Cardiac muscle cell (in vitro differentiated cells and primary cell): ENCODE results near the gene RIMS4. TPM values are rescaled to one million over a fixed set of nuclear protein-coding genes. Genes with fewer than 3 reads are reported as not detected.

Experiments
- DNase-seq, 2 donors: peaks; one replicate each; pipeline versions ENCODE4 v3.0.0 to v3.0.0-alpha.2; 2010 to 2017; ENCODE audit warnings: low read depth in 1 of 2, low spot score in 1 of 2
- H3K27ac ChIP-seq: fragments of 200-600 bp; sonication (generic); 2 replicates; pipeline ENCODE4 v1.5.1; 2016
- H3K27me3 ChIP-seq: fragments of 200-600 bp; sonication (generic); 2 replicates; pipeline ENCODE4 v1.6.0; 2016; ENCODE audit warnings: control low read depth
- H3K36me3 ChIP-seq: fragments of 200-600 bp; sonication (generic); 2 replicates; pipeline ENCODE4 v1.5.1; 2016; ENCODE audit warnings: control low read depth
- H3K4me1 ChIP-seq: fragments of 200-600 bp; sonication (generic); 2 replicates; pipeline ENCODE4 v1.8.1; 2017; ENCODE audit warnings: low read depth, mild to moderate bottlenecking, mixed run types
- H3K4me3 ChIP-seq: fragments of 200-600 bp; sonication (generic); 2 replicates; pipeline ENCODE4 v1.5.1; 2016; ENCODE audit warnings: mild to moderate bottlenecking
- H3K9me3 ChIP-seq: fragments of 200-600 bp; sonication (generic); 2 replicates; pipeline ENCODE4 v1.5.1; 2017; ENCODE audit warnings: low read depth, mild to moderate bottlenecking, control low read depth
- CTCF ChIP-seq: IDR thresholded peaks from 2 replicates; pipeline ENCODE4 v1.5.1; 2012; ENCODE audit warnings: low read depth, mild to moderate bottlenecking, low read length
- polyA plus RNA-seq: library from polyadenylated mRNA; unstranded; fragments of >200 nt; fragmentation: Nextera tagmentation; extraction: Ambion mirVana; gene quantifications from 2 replicates; pipeline ENCODE4 v1.2.1, GENCODE V29; 2016
- total RNA-seq: library from RNA; depleted of rRNA; stranded (reverse); fragments of >200 nt; gene quantifications from 2 replicates; pipeline ENCODE4 v1.2.3, GENCODE V29; 2016

Gene RIMS4
- total and polyA plus RNA-seq, 2 experiments from 2014 or later, result 3.6 to 4.3 TPM

DNA sequence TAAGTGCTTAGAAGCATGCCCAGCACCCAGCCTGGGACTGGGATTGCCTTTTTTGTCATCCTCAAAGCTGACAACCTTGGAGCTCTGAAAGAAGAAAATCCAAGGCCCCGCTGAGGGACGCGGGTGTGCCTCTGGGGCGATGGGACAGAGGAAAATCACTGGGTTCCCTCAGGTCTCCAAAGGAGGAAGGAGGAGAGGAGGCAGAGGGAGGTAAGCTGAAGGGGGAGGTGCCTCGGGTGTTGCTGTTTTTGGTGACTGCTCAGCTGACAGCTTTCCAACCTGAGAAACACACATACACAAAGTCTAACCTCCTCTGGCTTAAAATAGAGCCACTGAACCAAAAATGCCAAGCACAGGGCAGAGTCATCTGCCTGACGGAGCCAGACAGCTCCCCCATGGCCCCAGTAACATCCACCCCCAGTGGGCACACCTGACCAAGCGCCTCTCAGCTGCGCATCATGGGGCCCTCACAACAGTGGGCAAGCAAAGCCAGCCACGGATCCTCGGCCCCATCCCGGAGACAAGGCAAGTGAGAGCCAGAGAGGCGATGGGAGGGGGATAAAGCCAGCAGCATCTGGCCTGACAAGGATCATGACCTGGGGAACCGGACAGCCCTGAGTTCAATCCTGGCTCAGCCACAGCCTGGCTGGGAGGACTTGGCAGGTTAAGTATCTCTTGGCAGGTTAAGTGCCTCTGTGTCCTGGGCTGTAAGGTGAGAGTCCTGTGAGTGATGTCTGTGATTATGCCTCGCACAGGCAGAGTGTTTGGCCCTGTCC lies 67.9 kb downstream of the RIMS4 start:
- no peaks in the 10 kb centered on the region for H3K36me3 ChIP-seq
- peaks cover 6% of the 10 kb centered on the region for H3K4me1 ChIP-seq
- H3K4me3 ChIP-seq, result no peak overlapping the region
- no peak overlapping the region for H3K27ac ChIP-seq
- peaks cover 33% of the 10 kb centered on the region for H3K27me3 ChIP-seq
- no peak for TF ChIP-seq CTCF
- no peaks in the 10 kb centered on the region for H3K9me3 ChIP-seq
- DNase-seq, result no peak

DNA sequence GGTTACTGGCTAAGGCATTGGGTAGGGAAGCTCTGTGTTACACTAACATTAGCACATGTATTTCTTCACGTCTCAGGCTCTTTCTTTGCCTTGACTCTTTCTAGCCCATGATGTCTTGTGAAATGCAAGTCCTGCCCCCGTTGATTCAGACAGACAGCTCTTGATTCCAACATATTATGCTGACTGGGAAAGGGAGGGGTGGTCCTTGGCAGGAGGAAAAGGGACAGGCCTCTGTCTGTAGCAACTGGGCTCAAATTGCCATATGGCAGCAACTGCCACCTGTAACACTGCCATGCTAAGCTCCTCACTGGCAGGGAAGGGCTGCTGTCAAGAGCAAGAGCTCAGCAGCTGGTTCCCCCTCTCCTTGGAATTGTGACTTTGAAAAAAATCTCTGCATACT lies 70.4 kb downstream of the RIMS4 start:
- no peak for TF ChIP-seq CTCF

DNA sequence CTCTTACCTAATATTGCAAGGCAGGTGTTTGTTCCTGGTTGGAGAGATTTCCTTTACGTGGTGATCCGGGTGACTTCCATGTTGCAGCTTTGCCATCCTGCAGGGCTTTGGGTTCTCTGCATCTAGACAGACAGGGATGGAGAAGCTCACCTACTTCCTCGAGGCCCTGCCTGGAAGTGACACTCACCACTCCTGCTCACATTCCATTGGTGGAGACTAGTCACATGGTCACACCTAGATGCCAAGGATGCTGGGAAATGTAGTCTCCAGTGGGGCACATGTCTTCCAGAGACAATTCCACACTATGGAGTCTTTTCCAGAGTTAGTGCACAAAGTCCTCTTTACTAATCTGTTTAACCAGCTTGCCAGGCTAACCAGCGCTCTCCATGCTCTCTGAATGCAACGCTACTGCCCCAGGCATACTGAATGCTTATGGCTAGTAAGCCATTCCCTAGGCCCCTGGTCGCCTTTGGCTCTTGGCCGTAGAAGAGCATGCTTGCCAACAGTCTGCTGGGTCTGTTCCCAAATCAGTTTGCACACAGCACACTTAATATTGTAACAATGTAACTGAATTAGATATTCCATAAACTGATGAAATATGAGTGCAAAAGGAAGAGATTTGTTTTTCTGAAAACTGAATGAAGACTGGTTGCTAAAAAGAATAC lies 71.4 kb downstream of the RIMS4 start:
- H3K27me3 ChIP-seq, result no peaks in the 10 kb centered on the region
- H3K4me1 ChIP-seq, result peaks cover 6% of the 10 kb centered on the region
- H3K4me3 ChIP-seq, result no peak overlapping the region
- no peaks in the 10 kb centered on the region for H3K9me3 ChIP-seq
- H3K27ac ChIP-seq, result no peak overlapping the region
- TF ChIP-seq CTCF, result no peak
- H3K36me3 ChIP-seq, result no peaks in the 10 kb centered on the region
- peak; percentile 79 to 85 for DNase-seq

More for the DNA sequence above, 70.4 kb downstream of the RIMS4 start:
- H3K27ac ChIP-seq, result no peak overlapping the region
- peaks cover 8% of the 10 kb centered on the region for H3K27me3 ChIP-seq
- no peaks in the 10 kb centered on the region for H3K9me3 ChIP-seq
- H3K4me3 ChIP-seq, result no peak overlapping the region
- peaks cover 6% of the 10 kb centered on the region for H3K4me1 ChIP-seq
- H3K36me3 ChIP-seq, result no peaks in the 10 kb centered on the region
- DNase-seq, result no peak

- Histone ChIP-seq H3K27me3 (no peaks in the 10 kb centered on the region), H3K4me3 (no peak overlapping the region), H3K9me3 (no peaks in the 10 kb centered on the region), H3K27ac (no peak overlapping the region), H3K36me3 (no peaks in the 10 kb centered on the region), H3K4me1 (no peaks in the 10 kb centered on the region)
- TF ChIP-seq CTCF, result no peak
- DNase-seq, result no peak
These were observed 73.2 kb downstream of the RIMS4 start for GRCh38 chr20:44737116-44737515.

DNA sequence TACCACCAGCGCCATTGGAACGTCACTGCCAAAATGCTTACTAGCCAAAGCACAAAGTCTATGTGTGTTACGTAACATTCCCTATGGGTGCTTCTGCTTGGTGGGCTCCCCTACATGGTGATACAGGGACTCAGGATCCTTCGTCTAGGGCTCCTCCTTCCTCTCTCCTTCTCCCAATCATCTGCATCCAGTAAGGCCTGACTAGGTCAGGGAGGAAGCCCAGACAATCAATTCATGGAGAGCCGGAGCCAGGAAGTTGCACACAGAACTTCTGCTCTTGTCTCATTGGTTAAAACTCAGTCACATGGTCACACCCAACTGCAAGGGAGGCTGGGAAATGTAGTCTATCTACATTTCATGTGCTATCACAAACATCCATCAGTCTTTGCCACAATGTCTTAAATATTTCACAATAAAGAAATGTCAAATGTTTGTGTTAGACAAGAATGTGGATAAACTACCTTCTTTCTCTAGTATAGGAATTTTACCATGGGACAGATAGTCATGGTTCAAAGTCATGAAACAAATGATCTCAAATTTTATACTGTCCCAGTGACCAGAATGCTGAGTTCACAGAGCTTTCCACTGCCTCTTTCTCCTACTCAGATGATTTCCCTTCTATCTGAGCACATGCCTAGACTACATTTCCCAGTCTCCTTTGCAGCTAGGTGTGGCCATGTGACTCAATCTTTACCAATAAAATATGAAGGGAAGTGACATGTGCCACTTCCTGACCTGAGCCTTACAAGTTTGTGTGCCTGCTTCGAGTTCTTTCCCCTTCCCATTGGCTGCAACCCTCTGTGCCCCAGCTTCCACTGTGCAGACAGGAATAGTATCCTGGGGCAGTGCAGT lies 74.0 kb downstream of the RIMS4 start:
- no peak for TF ChIP-seq CTCF
- no peak overlapping the region for H3K27ac ChIP-seq
- H3K27me3 ChIP-seq, result no peaks in the 10 kb centered on the region
- DNase-seq, result peak; percentile 72 to 92
- H3K36me3 ChIP-seq, result no peaks in the 10 kb centered on the region
- no peaks in the 10 kb centered on the region for H3K9me3 ChIP-seq
- no peaks in the 10 kb centered on the region for H3K4me1 ChIP-seq
- no peak overlapping the region for H3K4me3 ChIP-seq
